Daoy (cell line): ENCODE results near the gene PLN. TPM values are rescaled to one million over a fixed set of nuclear protein-coding genes. Genes with fewer than 3 reads are reported as not detected.

Source experiments
- DNase-seq: peaks from one replicate; pipeline ENCODE4 v3.0.0-alpha.2; 2015; ENCODE audit warnings: low read depth
- total RNA-seq: library from RNA; depleted of rRNA; stranded (reverse); fragments of >200 nt; shearing (Covaris generic); gene quantifications from 2 replicates; pipeline ENCODE4 v1.2.3, GENCODE V29; 2014; rRNA removed

The PLN gene
- total RNA-seq, 1 experiment from 2014 or later: not detected

GRCh38 chr6:118579786-118580185 lies 31.7 kb downstream of the PLN start:
- no peak for DNase-seq

- DNase-seq: peak; percentile 51
These were observed 32.7 kb downstream of the PLN start for GRCh38 chr6:118580585-118581419.

GRCh38 chr6:118581489-118581959 lies 33.4 kb downstream of the PLN start:
- no peak for DNase-seq

- DNase-seq: no peak
These were observed 36.8 kb downstream of the PLN start for GRCh38 chr6:118584911-118585310.

GRCh38 chr6:118586746-118587485 lies 38.8 kb downstream of the PLN start:
- DNase-seq: no peak

- no peak for DNase-seq
These were observed 40.5 kb downstream of the PLN start for GRCh38 chr6:118588626-118589025.

GRCh38 chr6:118589186-118589585 lies 41.1 kb downstream of the PLN start:
- DNase-seq: no peak

- no peak for DNase-seq
These were observed 41.7 kb downstream of the PLN start for GRCh38 chr6:118589649-118590365.

GRCh38 chr6:118591897-118592296 lies 43.8 kb downstream of the PLN start:
- no peak for DNase-seq

GRCh38 chr6:118594877-118595276 lies 46.8 kb downstream of the PLN start:
- DNase-seq: no peak

- no peak for DNase-seq
These were observed 48.8 kb downstream of the PLN start for GRCh38 chr6:118596774-118597320.

GRCh38 chr6:118597636-118598035 lies 49.5 kb downstream of the PLN start:
- no peak for DNase-seq

GRCh38 chr6:118598324-118598723 lies 50.2 kb downstream of the PLN start:
- no peak for DNase-seq

GRCh38 chr6:118602300-118602699 lies 54.2 kb downstream of the PLN start:
- DNase-seq: no peak

GRCh38 chr6:118603372-118603771 lies 55.3 kb downstream of the PLN start:
- DNase-seq: no peak

- DNase-seq: no peak
These were observed 58.2 kb downstream of the PLN start for GRCh38 chr6:118606268-118606667.

- no peak for DNase-seq
These were observed 58.8 kb downstream of the PLN start for GRCh38 chr6:118606858-118607257.

Other genes with a start within 250 kb of the PLN start
- 4.7 and 7.0 TPM in 2 replicates for gene CEP85L, start 103.3 kb downstream of the PLN start, total RNA-seq